Measurements from ENCODE around the gene DNAJB14. TPM values are rescaled to one million over a fixed set of nuclear protein-coding genes. Genes with fewer than 3 reads are reported as not detected.

The DNAJB14 gene
- total RNA-seq, 1 experiment from 2014 or later = 39.9 TPM

- peaks cover 11% of the 10 kb centered on the region for H3K4me1 Mint-ChIP-seq
- H3K9me3 Mint-ChIP-seq = peaks cover 6% of the 10 kb centered on the region; the same call in 1 of the 2 replicates
- no peak overlapping the region for H3K4me3 Mint-ChIP-seq
- CTCF ChIA-PET = no interaction called here
- TF ChIP-seq CREB1 (CRISPR knock-in tag; IDR thresholded peaks at IDR 0.05) (no peak), MYBL2 (CRISPR knock-in tag; IDR thresholded peaks at IDR 0.05) (no peak), ETV6 (CRISPR knock-in tag; IDR thresholded peaks at IDR 0.05) (no peak), PRRX2 (CRISPR knock-in tag; IDR thresholded peaks at IDR 0.05) (no peak), PREB (CRISPR knock-in tag; IDR thresholded peaks at IDR 0.05; ENCODE audit: borderline replicate concordance) (no peak), ZNF416 (CRISPR knock-in tag; IDR thresholded peaks at IDR 0.05) (no peak), IRF1 (CRISPR knock-in tag; IDR thresholded peaks at IDR 0.05) (no peak), USF1 (CRISPR knock-in tag; IDR thresholded peaks at IDR 0.05) (no peak), NFATC4 (CRISPR knock-in tag; IDR thresholded peaks at IDR 0.05) (no peak), SMAD4 (CRISPR knock-in tag; IDR thresholded peaks at IDR 0.05) (no peak), OVOL2 (CRISPR knock-in tag; IDR thresholded peaks at IDR 0.05; ENCODE audit: borderline replicate concordance) (no peak), ESRRA (CRISPR knock-in tag; IDR thresholded peaks at IDR 0.05; ENCODE audit: borderline replicate concordance) (no peak)
- no peak for ATAC-seq
- no peaks in the 10 kb centered on the region for H3K27me3 Mint-ChIP-seq (ENCODE audit: low read depth)
- DNase-seq (ENCODE audit: low spot score) = no peak
- H3K27ac Mint-ChIP-seq = no peak overlapping the region
- POLR2A ChIA-PET = no interaction called here
- H3K36me3 Mint-ChIP-seq = no peaks in the 10 kb centered on the region
Measured at GRCh38 chr4:99853190-99853589, 93.2 kb downstream of the DNAJB14 start.

GRCh38 chr4:99852199-99852749, 94.1 kb downstream of the DNAJB14 start:
- H3K36me3 Mint-ChIP-seq = no peaks in the 10 kb centered on the region
- CTCF ChIA-PET = no interaction called here
- POLR2A ChIA-PET = no interaction called here
- no peak overlapping the region for H3K4me3 Mint-ChIP-seq
- no peak for ATAC-seq
- no peak overlapping the region for H3K27ac Mint-ChIP-seq
- DNase-seq (ENCODE audit: low spot score) = no peak
- no peaks in the 10 kb centered on the region for H3K27me3 Mint-ChIP-seq (ENCODE audit: low read depth)
- H3K9me3 Mint-ChIP-seq = peaks cover 6% of the 10 kb centered on the region; the same call in 1 of the 2 replicates
- TF ChIP-seq FOXP1 (CRISPR knock-in tag; IDR thresholded peaks at IDR 0.05; ENCODE audit: borderline replicate concordance) (no peak), RORB (CRISPR knock-in tag; IDR thresholded peaks at IDR 0.05) (no peak), HMGXB4 (CRISPR knock-in tag; IDR thresholded peaks at IDR 0.05) (no peak), EMX1 (CRISPR knock-in tag; IDR thresholded peaks at IDR 0.05) (no peak), SMAD4 (CRISPR knock-in tag; IDR thresholded peaks at IDR 0.05) (no peak), USF2 (CRISPR knock-in tag; IDR thresholded peaks at IDR 0.05) (no peak), ELF4 (CRISPR knock-in tag; IDR thresholded peaks at IDR 0.05; ENCODE audit: low read depth) (no peak)
- peaks cover 11% of the 10 kb centered on the region for H3K4me1 Mint-ChIP-seq

GRCh38 chr4:99848591-99849001, 97.8 kb downstream of the DNAJB14 start:
- ChIA-PET POLR2A (no interaction called here), CTCF (no interaction called here)
- no peaks in the 10 kb centered on the region for H3K9me3 Mint-ChIP-seq
- DNase-seq (ENCODE audit: low spot score) (no peak), ATAC-seq (no peak)
- no peaks in the 10 kb centered on the region for H3K27me3 Mint-ChIP-seq (ENCODE audit: low read depth)
- no peak overlapping the region for H3K4me3 Mint-ChIP-seq
- H3K4me1 Mint-ChIP-seq = no peaks in the 10 kb centered on the region
- H3K27ac Mint-ChIP-seq = no peak overlapping the region
- no peaks in the 10 kb centered on the region for H3K36me3 Mint-ChIP-seq
- no peak for TF ChIP-seq ETV6 (CRISPR knock-in tag; IDR thresholded peaks at IDR 0.05)
- TF ChIP-seq NFATC4 (CRISPR knock-in tag; IDR thresholded peaks at IDR 0.05) = no peak
- no peak for TF ChIP-seq HMGXB4 (CRISPR knock-in tag; IDR thresholded peaks at IDR 0.05)
- TF ChIP-seq ZBTB43 (CRISPR knock-in tag; IDR thresholded peaks at IDR 0.05) = no peak
- no peak for TF ChIP-seq KAT7 (CRISPR knock-in tag; IDR thresholded peaks at IDR 0.05; ENCODE audit: borderline replicate concordance)
- no peak for TF ChIP-seq JAZF1 (CRISPR knock-in tag; IDR thresholded peaks at IDR 0.05)
- no peak for TF ChIP-seq OVOL2 (CRISPR knock-in tag; IDR thresholded peaks at IDR 0.05; ENCODE audit: borderline replicate concordance)
- TF ChIP-seq ZSCAN18 (CRISPR knock-in tag; IDR thresholded peaks at IDR 0.05) = no peak

Data from WTC11 (cell line).